Panc1 (cell line): Measurements from ENCODE around the gene CYP39A1. TPM values are rescaled to one million over a fixed set of nuclear protein-coding genes. Genes with fewer than 3 reads are reported as not detected.

ENCODE experiments used
- ATAC-seq: fragments of 200-7000 bp; cut with Tn5 transposase; 2 replicates; pipeline ENCODE4 v1.9.1; 2020; ENCODE audit warnings: mild to moderate bottlenecking, moderate library complexity
- BruUV-seq: library from RNA; stranded (reverse); fragments of 400-500 nt; replicated peaks from 2 replicates; lab custom pipeline; 2021; lab: Mats Ljungman, UMichigan
- CTCF ChIA-PET: fragments of 300-600 bp; sonication (Branson Sonifier 250); formaldehyde crosslinking; loops from one replicate; lab custom pipeline; 2022; ENCODE audit warnings: antibody characterized with exemption; lab: Charles Lee
- POLR2A ChIA-PET: fragments of 300-600 bp; sonication (Branson Sonifier 250); formaldehyde crosslinking; loops from one replicate; lab custom pipeline; 2022; ENCODE audit warnings: antibody characterized with exemption; lab: Charles Lee
- DNase-seq: peaks from one replicate; pipeline ENCODE4 v3.0.0-alpha.2; 2010; ENCODE audit warnings: low read depth, low spot score
- H3K27ac ChIP-seq: 2 replicates; pipeline ENCODE4 v1.5.1; 2011; ENCODE audit warnings: mild to moderate bottlenecking, low read length, inconsistent platforms
- H3K27me3 ChIP-seq: fragments of 200-500 bp; sonication (Bioruptor generic); 2 replicates; pipeline ENCODE4 v1.6.0; 2014; ENCODE audit warnings: low read length, inconsistent platforms; ENCODE audit not compliant: control insufficient read depth, insufficient read depth
- H3K36me3 ChIP-seq: fragments of 200-500 bp; sonication (Bioruptor generic); 2 replicates; pipeline ENCODE4 v1.5.1; 2014; ENCODE audit warnings: inconsistent platforms, mild to moderate bottlenecking, low read length, moderate library complexity; ENCODE audit not compliant: control insufficient read depth, insufficient read depth
- H3K4me1 ChIP-seq: 2 replicates; pipeline ENCODE4 v1.5.1; 2011; ENCODE audit warnings: inconsistent platforms, mild to moderate bottlenecking, low read length, moderate library complexity; ENCODE audit not compliant: control insufficient read depth, insufficient read depth
- H3K4me3 ChIP-seq, 2 experiments: 2 replicates each; pipeline ENCODE4 v1.5.1; 2011 to 2012; ENCODE audit warnings: low read depth in 2 of 2, low read length in 2 of 2, mild to moderate bottlenecking in 2 of 2, inconsistent platforms in 1 of 2, moderate library complexity in 1 of 2
- H3K9me3 ChIP-seq: fragments of 200-500 bp; sonication (Bioruptor generic); 2 replicates; pipeline ENCODE4 v1.5.1; 2014; ENCODE audit warnings: low read depth, mild to moderate bottlenecking, inconsistent platforms, low read length, moderate library complexity; ENCODE audit not compliant: control insufficient read depth, insufficient read depth
- CTCF ChIP-seq: fragments of 450-650 bp; IDR thresholded peaks from 2 replicates; pipeline ENCODE4 v1.5.1; 2017; ENCODE audit warnings: mild to moderate bottlenecking
- POLR2AphosphoS5 ChIP-seq: IDR thresholded peaks from 2 replicates; pipeline ENCODE4 v1.6.1; 2012; ENCODE audit warnings: mild to moderate bottlenecking, low read depth, low read length, moderate library complexity
- REST ChIP-seq, 2 experiments: IDR thresholded peaks; 2 replicates each; pipeline ENCODE4 v1.6.1; 2011 to 2012; ENCODE audit warnings: low read depth in 2 of 2, control low read depth in 1 of 2, low read length in 1 of 2, mild to moderate bottlenecking in 1 of 2, moderate library complexity in 1 of 2; ENCODE audit not compliant: insufficient read depth in 1 of 2
- SIN3A ChIP-seq: IDR thresholded peaks from 2 replicates; pipeline ENCODE4 v1.6.1; 2012; ENCODE audit warnings: low read depth, mild to moderate bottlenecking, low read length, moderate library complexity, borderline replicate concordance; ENCODE audit not compliant: insufficient read depth
- TCF7L2 ChIP-seq: IDR thresholded peaks from 2 replicates; pipeline ENCODE4 v1.6.1; 2011; ENCODE audit warnings: mild to moderate bottlenecking, low read depth, low read length, inconsistent platforms
- in situ Hi-C: cut with HindIII; loops from 2 replicates; pipeline ENCODE4 v1.10.0; 2016; ENCODE audit warnings: low sequenced_read_pairs, low pct_unique_long_range_greater_than_20kb
- intact Hi-C: fragments of 100-400 bp; cut with micrococcal nuclease; formaldehyde crosslinking; loops from one replicate; pipeline ENCODE4 v1.10.0; 2022; ENCODE audit not compliant: unreplicated experiment
- total RNA-seq: library from RNA; stranded (reverse); gene quantifications from one replicate; pipeline ENCODE4 v1.2.1, GENCODE V29; 2021; ENCODE audit not compliant: unreplicated experiment

CYP39A1 gene
- total RNA-seq, 1 experiment from 2014 or later: 0.72 TPM

GRCh38 chr6:46507426-46507825 lies 145.2 kb downstream of the CYP39A1 start:
- no TSS peak for BruUV-seq
- Histone ChIP-seq H3K36me3 (no peaks in the 10 kb centered on the region), H3K27ac (no peak overlapping the region), H3K4me1 (no peaks in the 10 kb centered on the region), H3K4me3 (no peak overlapping the region), H3K9me3 (no peaks in the 10 kb centered on the region), H3K27me3 (no peaks in the 10 kb centered on the region)
- DNase-seq (no peak), ATAC-seq (no peak)
- intact Hi-C loops (no loop called here), in situ Hi-C loops (no loop called here)
- TF ChIP-seq CTCF (no peak), TCF7L2 (no peak), POLR2AphosphoS5 (no peak), REST (IDR thresholded peaks at IDR 0.05; ENCODE audit: insufficient read depth in 1 of 2, low read depth in 2 of 2, low read length in 1 of 2) (no peak), SIN3A (no peak)
- ChIA-PET CTCF (no interaction called here), POLR2A (no interaction called here)

GRCh38 chr6:46505693-46506512 lies 146.7 kb downstream of the CYP39A1 start:
- H3K27me3 ChIP-seq: no peaks in the 10 kb centered on the region
- no peak for ATAC-seq
- TF ChIP-seq SIN3A (no peak), REST (IDR thresholded peaks at IDR 0.05; ENCODE audit: insufficient read depth in 1 of 2, low read depth in 2 of 2, low read length in 1 of 2) (no peak), TCF7L2 (no peak), POLR2AphosphoS5 (no peak), CTCF (no peak)
- intact Hi-C loops (no loop called here), in situ Hi-C loops (no loop called here)
- POLR2A ChIA-PET: no interaction called here
- no TSS peak for BruUV-seq
- CTCF ChIA-PET: no interaction called here
- no peaks in the 10 kb centered on the region for H3K4me1 ChIP-seq
- H3K36me3 ChIP-seq: no peaks in the 10 kb centered on the region
- no peak overlapping the region for H3K4me3 ChIP-seq
- H3K9me3 ChIP-seq: no peaks in the 10 kb centered on the region
- H3K27ac ChIP-seq: no peak overlapping the region
- no peak for DNase-seq
